ENCODE results near the gene C1QTNF9.
"Not testable (repeated sequence)": the region's sequence is repeated elsewhere in the genome, so short reads cannot be mapped to it uniquely, and the experiment has no call there.

- not testable (repeated sequence) for TF ChIP-seq SUZ12 (IDR thresholded peaks at IDR 0.05); L3MBTL2 (conservative IDR thresholded peaks at IDR 0.05); LEF1 (IDR thresholded peaks at IDR 0.05; ENCODE audit: borderline replicate concordance)
Measured at GRCh38 chr13:24366315-24366714, 56.9 kb downstream of the C1QTNF9 start.
